ENCODE measurements around the gene SLC6A9.

Gene SLC6A9

GRCh38 chr1:44025816-44026215 lies 5.4 kb downstream of the SLC6A9 start:
- no peak for TF ChIP-seq PKNOX1 (IDR thresholded peaks at IDR 0.05)
- no peak for TF ChIP-seq SUZ12 (IDR thresholded peaks at IDR 0.05)
- TF ChIP-seq ELF4 (IDR thresholded peaks at IDR 0.05): no peak
- no peak for TF ChIP-seq FOXA1 (IDR thresholded peaks at IDR 0.05)
- no peak for TF ChIP-seq FOXK2 (IDR thresholded peaks at IDR 0.05)
- no peak for TF ChIP-seq TARDBP (IDR thresholded peaks at IDR 0.05)
- no peak for DNase-seq (ENCODE audit: extremely low spot score)
- POLR2A ChIA-PET: no interaction called here
- CTCF ChIA-PET: no interaction called here

- TF ChIP-seq NFRKB (IDR thresholded peaks at IDR 0.05) (no peak), FOXM1 (IDR thresholded peaks at IDR 0.05; ENCODE audit: borderline replicate concordance) (no peak), BHLHE40 (IDR thresholded peaks at IDR 0.05; ENCODE audit: borderline replicate concordance) (no peak), TARDBP (IDR thresholded peaks at IDR 0.05) (no peak), FOXK2 (IDR thresholded peaks at IDR 0.05) (no peak), CTBP1 (IDR thresholded peaks at IDR 0.05; ENCODE audit: borderline replicate concordance) (no peak), ELF4 (IDR thresholded peaks at IDR 0.05) (no peak), ZNF384 (IDR thresholded peaks at IDR 0.05) (no peak), ARNT (IDR thresholded peaks at IDR 0.05) (no peak), L3MBTL2 (conservative IDR thresholded peaks at IDR 0.05) (no peak), SP1 (IDR thresholded peaks at IDR 0.05) (no peak), HDGF (IDR thresholded peaks at IDR 0.05; ENCODE audit: borderline replicate concordance) (no peak), LEF1 (IDR thresholded peaks at IDR 0.05; ENCODE audit: borderline replicate concordance) (no peak), SUZ12 (IDR thresholded peaks at IDR 0.05) (no peak), PKNOX1 (IDR thresholded peaks at IDR 0.05) (no peak), FOXA1 (IDR thresholded peaks at IDR 0.05) (no peak)
- CTCF ChIA-PET: no interaction called here
- POLR2A ChIA-PET: no interaction called here
- DNase-seq (ENCODE audit: extremely low spot score): no peak
Measured at GRCh38 chr1:44024903-44025525, 6.2 kb downstream of the SLC6A9 start.

- no peak for DNase-seq (ENCODE audit: extremely low spot score)
- CTCF ChIA-PET: no interaction called here
- POLR2A ChIA-PET: no interaction called here
- no peak for TF ChIP-seq SP1 (IDR thresholded peaks at IDR 0.05)
- TF ChIP-seq FOXM1 (IDR thresholded peaks at IDR 0.05; ENCODE audit: borderline replicate concordance): no peak
- TF ChIP-seq NFRKB (IDR thresholded peaks at IDR 0.05): no peak
Measured at GRCh38 chr1:44024031-44024902, 7.0 kb downstream of the SLC6A9 start.

- POLR2A ChIA-PET: interaction anchor here (0.9 to 2.4 kb wide), 2 partner anchors 9 to 12 kb away, joined by 4 to 11 read pairs; partner anchors contain the start of gene SLC6A9
- DNase-seq (ENCODE audit: extremely low spot score): no peak
- TF ChIP-seq LEF1 (IDR thresholded peaks at IDR 0.05; ENCODE audit: borderline replicate concordance) (no peak), ELF4 (IDR thresholded peaks at IDR 0.05) (no peak), FOXA1 (IDR thresholded peaks at IDR 0.05) (no peak)
- CTCF ChIA-PET: interaction anchor here (1.0 kb wide), 1 partner anchor 16 kb away, joined by 3 read pairs; no protein-coding TSS in a partner anchor
Measured at GRCh38 chr1:44021581-44022321, 9.5 kb downstream of the SLC6A9 start.

GRCh38 chr1:44021156-44021555 lies 10.1 kb downstream of the SLC6A9 start:
- ChIA-PET CTCF (interaction anchor here (1.0 kb wide), 1 partner anchor 15 kb away, joined by 3 read pairs; no protein-coding TSS in a partner anchor), POLR2A (interaction anchor here (0.9 to 2.4 kb wide), 2 partner anchors 10 to 12 kb away, joined by 4 to 11 read pairs; partner anchors contain the start of gene SLC6A9)
- no peak for TF ChIP-seq NFRKB (IDR thresholded peaks at IDR 0.05)
- TF ChIP-seq LEF1 (IDR thresholded peaks at IDR 0.05; ENCODE audit: borderline replicate concordance): no peak
- no peak for TF ChIP-seq HDGF (IDR thresholded peaks at IDR 0.05; ENCODE audit: borderline replicate concordance)
- no peak for TF ChIP-seq CTBP1 (IDR thresholded peaks at IDR 0.05; ENCODE audit: borderline replicate concordance)
- no peak for TF ChIP-seq BHLHE40 (IDR thresholded peaks at IDR 0.05; ENCODE audit: borderline replicate concordance)
- no peak for TF ChIP-seq SP1 (IDR thresholded peaks at IDR 0.05)
- TF ChIP-seq ZNF384 (IDR thresholded peaks at IDR 0.05): no peak
- TF ChIP-seq ARNT (IDR thresholded peaks at IDR 0.05): no peak
- TF ChIP-seq PKNOX1 (IDR thresholded peaks at IDR 0.05): no peak
- no peak for TF ChIP-seq L3MBTL2 (conservative IDR thresholded peaks at IDR 0.05)
- no peak for TF ChIP-seq ELF4 (IDR thresholded peaks at IDR 0.05)
- no peak for TF ChIP-seq FOXM1 (IDR thresholded peaks at IDR 0.05; ENCODE audit: borderline replicate concordance)
- no peak for DNase-seq (ENCODE audit: extremely low spot score)

GRCh38 chr1:44020464-44020863 lies 10.8 kb downstream of the SLC6A9 start:
- POLR2A ChIA-PET: interaction anchor here (0.9 to 2.4 kb wide), 2 partner anchors 10 to 13 kb away, joined by 4 to 11 read pairs; partner anchors contain the start of gene SLC6A9
- DNase-seq (ENCODE audit: extremely low spot score): no peak

More at GRCh38 chr1:44020464-44020863, 10.8 kb downstream of the SLC6A9 start:
- CTCF ChIA-PET: interaction anchor here (1.0 kb wide), 1 partner anchor 14 kb away, joined by 3 read pairs; no protein-coding TSS in a partner anchor
- TF ChIP-seq ELF4 (IDR thresholded peaks at IDR 0.05) (no peak), FOXK2 (IDR thresholded peaks at IDR 0.05) (no peak), ZNF384 (IDR thresholded peaks at IDR 0.05) (no peak), FOXM1 (IDR thresholded peaks at IDR 0.05; ENCODE audit: borderline replicate concordance) (no peak), FOXA1 (IDR thresholded peaks at IDR 0.05) (no peak), CTBP1 (IDR thresholded peaks at IDR 0.05; ENCODE audit: borderline replicate concordance) (no peak), NFRKB (IDR thresholded peaks at IDR 0.05) (no peak), HDGF (IDR thresholded peaks at IDR 0.05; ENCODE audit: borderline replicate concordance) (no peak)
